Breast epithelium (tissue), 4 donors: ENCODE results near the gene SPRYD7. TPM values are rescaled to one million over a fixed set of nuclear protein-coding genes. Genes with fewer than 3 reads are reported as not detected.

Experiments
- DNase-seq, 2 donors: peaks; one replicate each; pipeline ENCODE4 v3.0.0-alpha.2; 2019; ENCODE audit warnings: low spot score in 2 of 2
- H3K27ac ChIP-seq, 2 donors: fragments of 200-600 bp; sonication (generic) in 1 of 2; one replicate each; pipeline ENCODE4 v1.5.1; 2016 to 2019; ENCODE audit warnings: mild to moderate bottlenecking in 1 of 2
- H3K27me3 ChIP-seq, 2 donors: fragments of 200-600 bp; sonication (generic) in 1 of 2; one replicate each; pipeline versions ENCODE4 v1.5.1 to v1.6.0; 2017 to 2019; ENCODE audit warnings: control low read depth in 1 of 2, mild to moderate bottlenecking in 1 of 2
- H3K36me3 ChIP-seq: fragments of 200-600 bp; one replicate; pipeline ENCODE4 v1.5.1; 2019
- H3K4me1 ChIP-seq, 2 donors: fragments of 200-600 bp; sonication (generic); one replicate each; pipeline ENCODE4 v1.5.1; 2016 to 2019; ENCODE audit warnings: control low read depth in 1 of 2
- H3K4me3 ChIP-seq, 3 donors: fragments of 200-600 bp; sonication (generic); 1 replicate in 2 of 3; 2 replicates in 1 of 3; pipeline ENCODE4 v1.5.1; 2016 to 2019; ENCODE audit warnings: mild to moderate bottlenecking in 3 of 3, moderate library complexity in 2 of 3
- H3K9me3 ChIP-seq, 2 donors: fragments of 200-600 bp; sonication (generic) in 1 of 2; one replicate each; pipeline ENCODE4 v1.5.1; 2016 to 2019; ENCODE audit warnings: control low read depth in 1 of 2
- CTCF ChIP-seq, 3 donors: fragments of 450-650 bp; IDR thresholded peaks; one replicate each; pipeline ENCODE4 v1.5.1; 2016 to 2017; ENCODE audit warnings: antibody characterized with exemption in 3 of 3, mild to moderate bottlenecking in 3 of 3, moderate library complexity in 3 of 3
- POLR2A ChIP-seq: fragments of 450-650 bp; IDR thresholded peaks from one replicate; pipeline ENCODE4 v1.6.1; 2016; ENCODE audit warnings: antibody characterized with exemption, mild to moderate bottlenecking, moderate library complexity
- POLR2AphosphoS5 ChIP-seq, 3 donors: sonication (generic); formaldehyde crosslinking; IDR thresholded peaks; one replicate each; pipeline ENCODE4 v1.6.1; 2017; ENCODE audit warnings: antibody characterized with exemption in 3 of 3
- intact Hi-C: fragments of 100-400 bp; cut with DNase I; formaldehyde crosslinking; loops from one replicate; pipeline ENCODE4 v1.15.1; 2023; ENCODE audit warnings: low total_unique reads
- total RNA-seq, 3 donors: library from RNA; depleted of rRNA; stranded (reverse); fragments of >200 nt; gene quantifications; one replicate each; pipeline ENCODE4 v1.1.0, GENCODE V29; 2016

Gene SPRYD7
- total RNA-seq, 3 donors from 2014 or later: 3.0 to 6.1 (median 3.9) TPM

GRCh38 chr13:49898792-49899191, 37.3 kb downstream of the SPRYD7 start:
- Histone ChIP-seq H3K4me1 (no peaks in the 10 kb centered on the region), H3K9me3 (no peaks in the 10 kb centered on the region), H3K27ac (no peak overlapping the region), H3K27me3 (no peaks in the 10 kb centered on the region), H3K36me3 (no peaks in the 10 kb centered on the region), H3K4me3 (no peak overlapping the region)
- no peak for DNase-seq
- intact Hi-C loops: no loop called here
- no peak for TF ChIP-seq POLR2A
- no peak for TF ChIP-seq POLR2AphosphoS5 (IDR thresholded peaks at IDR 0.05)
- no peak for TF ChIP-seq CTCF (IDR thresholded peaks at IDR 0.05)

GRCh38 chr13:49897713-49898112, 38.4 kb downstream of the SPRYD7 start:
- DNase-seq: no peak
- TF ChIP-seq CTCF (IDR thresholded peaks at IDR 0.05) (no peak), POLR2A (no peak), POLR2AphosphoS5 (IDR thresholded peaks at IDR 0.05) (no peak)
- Histone ChIP-seq H3K4me1 (no peaks in the 10 kb centered on the region), H3K9me3 (no peaks in the 10 kb centered on the region), H3K27me3 (no peaks in the 10 kb centered on the region), H3K27ac (no peak overlapping the region), H3K36me3 (no peaks in the 10 kb centered on the region), H3K4me3 (no peak overlapping the region)
- intact Hi-C loops: no loop called here

GRCh38 chr13:49895826-49896225, 40.3 kb downstream of the SPRYD7 start:
- Histone ChIP-seq H3K27me3 (no peaks in the 10 kb centered on the region), H3K4me3 (no peak overlapping the region), H3K9me3 (no peaks in the 10 kb centered on the region), H3K36me3 (no peaks in the 10 kb centered on the region), H3K27ac (no peak overlapping the region), H3K4me1 (no peaks in the 10 kb centered on the region)
- no peak for TF ChIP-seq POLR2A
- no peak for TF ChIP-seq CTCF (IDR thresholded peaks at IDR 0.05)
- TF ChIP-seq POLR2AphosphoS5 (IDR thresholded peaks at IDR 0.05): no peak
- intact Hi-C loops: no loop called here
- no peak for DNase-seq

- no peak for TF ChIP-seq POLR2AphosphoS5 (IDR thresholded peaks at IDR 0.05)
- TF ChIP-seq CTCF (IDR thresholded peaks at IDR 0.05): no peak
- TF ChIP-seq POLR2A: no peak
- H3K4me1 ChIP-seq: no peaks in the 10 kb centered on the region
- H3K4me3 ChIP-seq: no peak overlapping the region
- intact Hi-C loops: no loop called here
- H3K27me3 ChIP-seq: no peaks in the 10 kb centered on the region
- H3K27ac ChIP-seq: no peak overlapping the region
- H3K36me3 ChIP-seq: no peaks in the 10 kb centered on the region
- H3K9me3 ChIP-seq: no peaks in the 10 kb centered on the region
- DNase-seq: no peak
Measured at GRCh38 chr13:49893591-49893990, 42.5 kb downstream of the SPRYD7 start.

GRCh38 chr13:49890376-49890775, 45.8 kb downstream of the SPRYD7 start:
- Histone ChIP-seq H3K27ac (no peak overlapping the region), H3K27me3 (no peaks in the 10 kb centered on the region), H3K4me1 (no peaks in the 10 kb centered on the region), H3K36me3 (no peaks in the 10 kb centered on the region), H3K4me3 (no peak overlapping the region), H3K9me3 (peaks cover 0 to 6% of the 10 kb centered on the region in 2 donors)
- intact Hi-C loops: no loop called here
- no peak for DNase-seq
- TF ChIP-seq CTCF (IDR thresholded peaks at IDR 0.05) (no peak), POLR2AphosphoS5 (IDR thresholded peaks at IDR 0.05) (no peak), POLR2A (no peak)
